ENCODE results near the gene MTPN. TPM values are rescaled to one million over a fixed set of nuclear protein-coding genes. Genes with fewer than 3 reads are reported as not detected.

MTPN gene
- total RNA-seq, 2 experiments from 2014 or later, result 128 to 168 TPM

DNA sequence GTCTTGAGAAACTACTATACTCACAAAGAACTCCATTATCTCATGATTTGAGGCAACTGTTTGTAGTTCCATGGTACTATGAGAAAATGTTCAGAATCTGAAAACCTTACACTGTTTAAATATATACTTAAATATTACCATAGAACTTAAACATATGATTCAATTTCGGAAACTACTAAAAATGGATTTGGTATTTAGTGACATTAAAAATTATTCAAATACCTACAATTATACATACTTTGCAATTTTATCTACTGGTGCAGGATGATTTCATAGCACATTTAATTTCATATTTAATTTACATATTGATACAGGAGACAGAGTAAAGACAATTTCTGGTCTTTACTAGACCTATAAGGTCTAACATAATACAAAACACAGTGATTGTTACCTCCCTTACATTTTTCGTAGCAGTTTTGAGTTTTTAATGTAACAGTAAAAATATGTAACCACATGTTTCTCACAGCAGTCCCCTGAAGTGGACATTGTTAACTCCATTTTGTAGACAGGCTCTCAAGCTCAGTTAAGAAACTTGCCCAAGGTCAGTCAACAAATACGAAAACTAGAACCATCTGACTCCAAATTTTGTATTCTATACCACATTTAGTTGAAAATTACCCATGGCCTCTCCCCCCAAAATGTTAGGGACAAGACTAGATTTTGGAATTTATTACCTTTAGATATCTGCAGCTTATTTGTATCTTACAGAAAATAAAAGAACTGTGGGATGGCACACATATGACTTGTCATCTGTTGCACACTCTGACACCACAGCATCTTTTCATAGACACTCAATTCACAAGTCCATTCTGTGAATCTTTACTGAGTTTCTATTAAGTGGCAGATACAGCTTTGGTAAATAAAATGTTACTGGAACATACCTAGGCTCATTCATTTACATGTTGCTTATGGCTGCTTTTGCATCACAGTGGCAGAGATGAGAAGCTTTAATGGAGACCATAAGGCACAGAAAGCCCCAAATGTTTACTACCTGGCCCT, 36.8 kb downstream of the MTPN start:
- H3K36me3 Mint-ChIP-seq (ENCODE audit: low read depth), result peaks cover 23% of the 10 kb centered on the region
- H3K4me1 Mint-ChIP-seq, result peaks cover 21% of the 10 kb centered on the region
- no peak overlapping the region for H3K27ac Mint-ChIP-seq
- H3K4me3 Mint-ChIP-seq, result no peak overlapping the region
- CTCF ChIA-PET, result interaction anchor here (1.1 kb wide), 1 partner anchor 14 kb away, joined by 3 read pairs; no protein-coding TSS in a partner anchor
- DNase-seq, result no peak
- H3K27me3 Mint-ChIP-seq, result no peaks in the 10 kb centered on the region
- H3K9me3 Mint-ChIP-seq, result no peaks in the 10 kb centered on the region
- POLR2A ChIA-PET, result no interaction called here

DNA sequence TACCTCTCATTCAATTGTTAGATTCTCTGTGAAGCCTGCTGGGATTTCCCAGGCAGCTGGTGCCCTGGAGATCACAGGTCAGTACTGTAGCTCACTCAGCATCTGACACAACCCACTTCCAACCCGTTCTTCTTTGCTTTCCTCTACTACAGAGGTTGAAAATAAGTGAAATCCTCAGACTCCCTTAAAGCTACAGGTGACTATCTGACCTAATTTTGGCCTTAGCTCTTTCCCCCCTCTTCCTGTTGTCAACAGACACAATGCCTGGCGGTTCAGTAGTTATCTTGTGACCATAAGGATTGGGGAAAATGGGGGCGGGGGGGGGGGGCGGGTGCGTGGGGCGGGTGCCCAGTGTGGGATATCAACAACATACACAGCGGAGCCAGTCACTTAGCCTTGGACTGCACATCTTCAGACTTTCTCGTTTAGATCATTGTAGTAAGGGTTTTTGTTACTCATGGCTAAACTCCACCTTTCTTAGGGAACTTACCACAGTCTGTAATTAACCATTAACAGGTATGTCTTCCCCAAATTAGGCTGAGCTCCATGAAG, 37.8 kb downstream of the MTPN start:
- CTCF ChIA-PET, result interaction anchor here (1.1 kb wide), 1 partner anchor 13 kb away, joined by 3 read pairs; no protein-coding TSS in a partner anchor
- peaks cover 25% of the 10 kb centered on the region for H3K4me1 Mint-ChIP-seq
- no peaks in the 10 kb centered on the region for H3K9me3 Mint-ChIP-seq
- POLR2A ChIA-PET, result interaction anchor here (0.5 kb wide), 1 partner anchor 22 kb away, joined by 3 read pairs; no protein-coding TSS in a partner anchor
- peaks cover 23% of the 10 kb centered on the region for H3K36me3 Mint-ChIP-seq (ENCODE audit: low read depth)
- no peaks in the 10 kb centered on the region for H3K27me3 Mint-ChIP-seq
- no peak overlapping the region for H3K27ac Mint-ChIP-seq
- no peak overlapping the region for H3K4me3 Mint-ChIP-seq
- no peak for DNase-seq

DNA sequence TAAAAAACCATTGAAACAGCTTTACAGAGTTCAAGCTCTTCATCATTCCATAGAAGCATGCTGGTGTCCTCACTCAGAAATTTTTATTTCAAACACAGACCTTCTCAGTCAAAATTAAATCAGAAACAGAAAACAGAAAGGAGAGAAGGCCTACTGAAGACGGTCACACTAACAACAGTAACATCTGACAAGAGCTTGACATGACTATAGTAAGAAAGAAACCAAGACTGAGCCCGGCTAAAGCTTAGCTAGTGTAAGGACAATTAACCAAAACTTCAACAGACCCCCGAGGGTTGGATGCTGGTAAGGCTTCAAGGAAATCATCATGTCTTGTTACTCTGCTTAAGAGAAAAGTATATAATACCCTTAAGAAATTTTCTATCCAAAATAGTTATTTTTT, 38.6 kb downstream of the MTPN start:
- peaks cover 23% of the 10 kb centered on the region for H3K36me3 Mint-ChIP-seq (ENCODE audit: low read depth)
- CTCF ChIA-PET, result interaction anchor here (0.6 kb wide), 1 partner anchor 57 kb away, joined by 3 read pairs; no protein-coding TSS in a partner anchor
- no peak for DNase-seq
- POLR2A ChIA-PET, result interaction anchor here (0.6 kb wide), 1 partner anchor 31 kb away, joined by 3 read pairs; no protein-coding TSS in a partner anchor
- H3K27ac Mint-ChIP-seq, result no peak overlapping the region
- no peaks in the 10 kb centered on the region for H3K27me3 Mint-ChIP-seq
- peaks cover 29% of the 10 kb centered on the region for H3K4me1 Mint-ChIP-seq
- H3K9me3 Mint-ChIP-seq, result no peaks in the 10 kb centered on the region
- no peak overlapping the region for H3K4me3 Mint-ChIP-seq

DNA sequence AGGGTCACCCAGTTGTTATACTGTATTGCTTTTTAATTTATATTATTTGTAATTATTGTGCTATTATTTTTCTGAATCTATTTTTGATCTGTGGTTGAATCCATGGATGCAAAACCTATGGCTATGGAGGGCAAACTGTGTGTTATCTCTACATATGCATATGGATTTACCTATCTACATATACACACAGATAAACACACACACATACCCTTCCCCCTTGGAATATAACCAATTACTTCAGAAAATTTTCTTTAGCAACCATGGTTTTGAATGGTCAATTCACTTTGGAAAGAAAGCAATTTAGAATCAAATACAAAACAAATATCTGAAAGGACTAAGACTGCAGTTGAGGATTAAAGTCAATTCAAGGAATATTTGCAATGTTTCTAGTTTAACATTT, 39.1 kb downstream of the MTPN start:
- CTCF ChIA-PET, result interaction anchor here (0.6 kb wide), 1 partner anchor 58 kb away, joined by 3 read pairs; no protein-coding TSS in a partner anchor
- no peak for DNase-seq
- H3K9me3 Mint-ChIP-seq, result no peaks in the 10 kb centered on the region
- H3K36me3 Mint-ChIP-seq (ENCODE audit: low read depth), result peaks cover 18% of the 10 kb centered on the region
- no peak overlapping the region for H3K4me3 Mint-ChIP-seq
- H3K27me3 Mint-ChIP-seq, result no peaks in the 10 kb centered on the region
- no peak overlapping the region for H3K27ac Mint-ChIP-seq
- POLR2A ChIA-PET, result interaction anchor here (0.6 kb wide), 1 partner anchor 32 kb away, joined by 3 read pairs; no protein-coding TSS in a partner anchor
- peaks cover 34% of the 10 kb centered on the region for H3K4me1 Mint-ChIP-seq

DNA sequence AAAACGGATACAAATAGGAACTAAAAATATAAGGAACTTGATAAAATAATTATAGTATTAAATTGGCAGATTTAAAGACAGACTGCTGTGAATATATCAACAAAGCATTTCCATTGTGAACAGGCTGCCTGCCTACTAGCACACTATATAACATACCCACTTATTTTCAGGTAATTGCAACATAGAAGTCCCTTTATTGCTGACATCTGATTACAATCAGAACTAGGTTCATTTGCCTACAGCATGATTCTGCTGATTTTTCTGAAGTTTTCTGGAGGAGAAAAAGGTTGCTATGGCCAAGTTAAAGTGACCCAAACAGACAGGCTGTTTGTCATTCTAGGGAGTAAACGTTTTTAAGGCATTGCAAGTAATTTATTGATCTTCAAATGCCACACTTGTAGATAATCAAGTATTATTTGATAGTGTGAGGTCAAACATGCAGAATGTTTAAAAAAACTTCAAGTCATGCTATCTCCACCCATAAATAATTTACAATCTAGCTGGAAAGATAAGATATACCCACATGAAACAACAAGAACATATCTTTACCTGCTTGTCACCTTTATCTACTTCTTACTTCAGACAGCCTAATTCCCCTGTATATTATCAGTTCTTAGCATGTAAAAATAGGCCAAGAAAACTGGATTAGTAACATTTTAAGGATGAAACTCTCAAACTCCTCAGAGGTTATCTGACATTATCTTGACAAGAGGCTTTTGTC, 40.5 kb downstream of the MTPN start:
- POLR2A ChIA-PET, result no interaction called here
- H3K27me3 Mint-ChIP-seq, result no peaks in the 10 kb centered on the region

DNA sequence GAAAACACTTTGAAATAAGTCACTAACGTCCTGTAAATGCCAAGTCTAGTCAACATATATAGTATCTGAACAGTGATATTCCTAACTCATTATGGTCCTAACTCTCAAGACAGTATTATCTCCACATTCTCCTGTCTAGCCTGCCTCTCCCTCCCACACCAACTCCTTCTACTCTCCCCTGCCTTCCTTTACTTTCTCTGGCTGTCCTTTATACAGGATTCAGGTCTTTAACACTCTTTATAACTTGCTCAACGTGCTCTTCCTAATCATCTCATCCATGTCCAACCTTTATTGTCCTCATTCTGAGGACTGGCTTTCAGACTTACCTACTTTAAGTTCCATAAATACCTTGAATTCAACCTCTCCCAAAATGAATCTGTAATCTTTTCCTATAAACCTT, 42.5 kb downstream of the MTPN start:
- peaks cover 27% of the 10 kb centered on the region for H3K4me1 Mint-ChIP-seq

More for the DNA sequence above, 40.5 kb downstream of the MTPN start:
- H3K4me1 Mint-ChIP-seq, result peaks cover 34% of the 10 kb centered on the region
- peaks cover 16% of the 10 kb centered on the region for H3K36me3 Mint-ChIP-seq (ENCODE audit: low read depth)
- H3K9me3 Mint-ChIP-seq, result no peaks in the 10 kb centered on the region
- DNase-seq, result no peak
- no peak overlapping the region for H3K4me3 Mint-ChIP-seq
- H3K27ac Mint-ChIP-seq, result no peak overlapping the region
- CTCF ChIA-PET, result no interaction called here

DNA sequence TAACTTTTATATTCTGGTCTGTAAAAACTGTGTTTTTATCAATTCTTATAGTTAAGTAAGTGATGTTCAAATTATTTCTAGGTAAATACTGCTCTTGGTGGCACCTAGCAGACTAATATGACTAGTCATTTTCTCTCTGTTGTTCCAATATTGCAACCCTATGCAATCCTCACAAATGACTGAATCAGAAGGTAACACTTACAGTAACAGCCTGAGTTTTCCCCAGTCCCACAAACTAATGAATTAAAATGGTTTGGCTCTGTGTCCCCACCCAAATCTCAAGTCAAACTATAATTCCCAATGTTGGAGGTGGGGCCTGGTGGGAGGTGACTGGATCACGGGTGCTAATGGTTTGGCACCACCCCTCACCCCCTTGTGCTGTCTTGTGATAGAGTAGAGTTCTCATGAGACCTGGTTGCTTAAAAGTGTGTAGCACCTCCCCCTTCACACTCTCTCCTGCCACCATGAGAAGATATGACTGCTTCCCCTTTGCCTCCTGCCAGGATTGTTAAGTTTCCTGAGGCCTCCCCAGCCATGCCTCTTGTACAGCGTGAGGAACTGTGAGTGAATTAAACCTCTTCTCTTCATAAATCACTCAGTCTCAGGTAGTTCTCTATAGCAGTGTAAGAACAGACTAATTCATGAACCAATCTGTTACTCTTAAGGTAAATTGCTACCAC, 43.5 kb downstream of the MTPN start:
- Mint-ChIP-seq H3K27ac (no peak overlapping the region), H3K9me3 (no peaks in the 10 kb centered on the region), H3K36me3 (ENCODE audit: low read depth) (peaks cover 19% of the 10 kb centered on the region), H3K4me1 (peaks cover 20% of the 10 kb centered on the region), H3K4me3 (no peak overlapping the region), H3K27me3 (no peaks in the 10 kb centered on the region)
- POLR2A ChIA-PET, result no interaction called here
- CTCF ChIA-PET, result interaction anchor here (0.6 to 0.7 kb wide), 2 partner anchors 10 to 104 kb away, joined by 3 read pairs; no protein-coding TSS in a partner anchor
- DNase-seq, result no peak

More for the DNA sequence above, 42.5 kb downstream of the MTPN start:
- H3K27ac Mint-ChIP-seq, result no peak overlapping the region
- H3K4me3 Mint-ChIP-seq, result no peak overlapping the region
- no peaks in the 10 kb centered on the region for H3K9me3 Mint-ChIP-seq
- H3K36me3 Mint-ChIP-seq (ENCODE audit: low read depth), result peaks cover 14% of the 10 kb centered on the region
- H3K27me3 Mint-ChIP-seq, result no peaks in the 10 kb centered on the region
- POLR2A ChIA-PET, result no interaction called here
- no peak for DNase-seq
- CTCF ChIA-PET, result no interaction called here

DNA sequence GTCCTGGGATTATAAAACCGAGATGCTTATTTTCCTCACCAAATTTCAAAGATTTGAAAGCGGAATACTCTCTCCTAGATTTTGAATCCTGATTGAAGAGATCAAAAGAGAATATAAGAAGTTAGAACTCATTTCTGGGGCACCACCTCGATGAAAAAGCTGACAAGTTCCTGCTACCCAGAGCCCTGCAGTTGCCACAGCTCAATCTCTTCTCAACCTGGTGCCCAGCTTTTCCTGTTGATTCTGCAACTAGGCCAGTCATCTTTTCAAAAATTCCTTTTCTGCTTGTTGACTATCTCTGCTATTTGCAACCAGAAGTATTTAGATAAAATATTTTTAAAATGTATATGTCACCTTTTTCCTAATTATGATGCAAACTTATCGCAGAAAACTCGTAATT, 45.0 kb downstream of the MTPN start:
- peaks cover 19% of the 10 kb centered on the region for H3K36me3 Mint-ChIP-seq (ENCODE audit: low read depth)

DNA sequence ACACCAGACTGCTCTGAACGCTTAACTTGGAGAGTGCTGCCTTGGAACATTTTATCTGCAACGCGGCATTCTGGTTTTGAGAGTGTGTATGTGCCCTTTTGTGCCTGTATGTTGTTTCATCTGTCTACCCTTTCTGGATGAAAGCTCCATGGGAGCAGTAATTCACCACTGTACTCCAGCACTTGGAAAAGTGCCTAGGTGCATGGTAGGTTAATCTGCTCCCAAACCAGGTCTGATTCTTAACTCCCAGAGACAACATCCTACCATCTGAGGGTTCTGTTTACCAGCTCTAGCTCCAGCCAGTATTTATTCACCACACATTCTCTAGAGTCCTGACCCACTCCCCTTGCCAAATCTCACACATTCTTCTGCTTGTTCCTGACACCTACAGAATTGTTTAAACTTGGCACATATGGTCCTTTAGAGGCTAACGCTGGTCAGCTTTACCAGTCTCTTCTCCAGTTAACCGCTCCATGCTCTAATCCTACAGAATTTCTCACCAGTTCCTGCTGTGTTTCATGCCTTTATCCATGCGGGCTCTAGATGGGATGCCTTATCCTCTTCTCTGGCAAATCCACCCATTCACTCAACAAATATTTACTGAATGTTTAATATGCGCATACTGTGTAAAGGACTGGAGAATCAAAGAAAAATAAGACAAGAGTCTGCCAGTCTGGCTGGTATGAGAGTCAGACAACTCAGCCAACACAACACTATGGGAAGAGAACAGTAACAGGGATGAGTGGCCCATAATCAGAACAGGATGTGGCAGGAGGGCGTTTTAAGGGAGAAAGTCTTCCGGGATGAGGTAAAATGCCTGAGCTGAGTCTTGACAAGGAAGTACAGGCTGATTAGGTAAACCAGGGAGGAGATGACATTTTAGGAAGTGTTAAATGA, 46.3 kb downstream of the MTPN start:
- POLR2A ChIA-PET, result no interaction called here
- CTCF ChIA-PET, result no interaction called here
- no peaks in the 10 kb centered on the region for H3K9me3 Mint-ChIP-seq
- no peak for DNase-seq
- peaks cover 25% of the 10 kb centered on the region for H3K36me3 Mint-ChIP-seq (ENCODE audit: low read depth)
- peak overlapping the region; percentile 1 for H3K27ac Mint-ChIP-seq
- no peak overlapping the region for H3K4me3 Mint-ChIP-seq
- no peaks in the 10 kb centered on the region for H3K27me3 Mint-ChIP-seq
- H3K4me1 Mint-ChIP-seq, result peaks cover 13% of the 10 kb centered on the region

More for the DNA sequence above, 45.0 kb downstream of the MTPN start:
- H3K4me1 Mint-ChIP-seq, result peaks cover 16% of the 10 kb centered on the region
- no peaks in the 10 kb centered on the region for H3K9me3 Mint-ChIP-seq
- H3K27ac Mint-ChIP-seq, result no peak overlapping the region
- no peak for DNase-seq
- no peak overlapping the region for H3K4me3 Mint-ChIP-seq
- ChIA-PET POLR2A (no interaction called here), CTCF (no interaction called here)
- H3K27me3 Mint-ChIP-seq, result no peaks in the 10 kb centered on the region

DNA sequence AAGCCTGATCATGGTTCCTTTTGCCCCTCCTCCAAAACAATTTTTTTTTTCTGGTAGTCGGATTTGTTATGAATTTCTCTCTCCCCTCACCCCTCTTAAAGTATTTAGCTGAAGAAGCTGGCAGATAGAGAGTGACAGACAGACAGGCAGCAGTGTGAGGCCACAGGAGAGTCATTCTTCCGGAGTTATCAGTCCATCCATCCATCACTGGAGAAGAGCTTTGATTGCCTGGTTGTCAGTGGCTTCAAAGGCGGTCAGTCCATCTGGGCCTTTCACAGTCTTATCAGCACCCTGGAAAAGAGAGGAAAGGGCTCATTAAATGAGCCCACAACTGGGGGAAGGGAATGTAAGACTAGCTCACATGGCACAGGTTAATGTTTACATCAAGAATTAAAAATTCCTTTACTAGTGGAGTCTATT, 47.4 kb downstream of the MTPN start:
- peaks cover 11% of the 10 kb centered on the region for H3K4me1 Mint-ChIP-seq
- H3K36me3 Mint-ChIP-seq (ENCODE audit: low read depth), result peaks cover 22% of the 10 kb centered on the region
- no peak overlapping the region for H3K27ac Mint-ChIP-seq
- no peak overlapping the region for H3K4me3 Mint-ChIP-seq
- no peaks in the 10 kb centered on the region for H3K27me3 Mint-ChIP-seq
- ChIA-PET CTCF (no interaction called here), POLR2A (interaction anchor here (0.6 kb wide), 1 partner anchor 108 kb away, joined by 5 read pairs; no protein-coding TSS in a partner anchor)
- H3K9me3 Mint-ChIP-seq, result no peaks in the 10 kb centered on the region
- DNase-seq, result no peak

DNA sequence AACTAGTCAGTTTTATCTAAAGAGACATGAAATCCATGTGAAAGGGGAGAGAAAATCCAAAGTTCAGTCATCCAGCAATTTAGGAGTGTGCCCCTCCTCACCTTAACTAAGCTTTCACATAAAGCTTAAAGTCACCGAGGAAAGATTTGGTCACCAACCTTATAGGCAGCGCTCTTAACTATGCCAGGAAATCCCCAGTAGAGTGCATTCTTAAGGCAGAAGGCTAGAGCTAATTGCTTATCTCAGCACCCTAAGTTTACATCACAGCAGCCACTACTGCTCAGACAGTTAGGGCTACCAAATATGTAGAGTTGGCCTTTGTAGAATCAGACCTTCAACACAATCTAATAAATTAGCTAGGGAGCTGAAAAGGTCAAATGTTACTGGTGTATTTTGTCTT, 47.9 kb downstream of the MTPN start:
- peaks cover 9% of the 10 kb centered on the region for H3K4me1 Mint-ChIP-seq
- H3K9me3 Mint-ChIP-seq, result no peaks in the 10 kb centered on the region
- POLR2A ChIA-PET, result no interaction called here
- CTCF ChIA-PET, result no interaction called here
- no peak overlapping the region for H3K4me3 Mint-ChIP-seq
- DNase-seq, result no peak
- no peaks in the 10 kb centered on the region for H3K27me3 Mint-ChIP-seq
- no peak overlapping the region for H3K27ac Mint-ChIP-seq
- H3K36me3 Mint-ChIP-seq (ENCODE audit: low read depth), result peaks cover 22% of the 10 kb centered on the region
